ENCODE data around the gene VSTM2L.
"Not testable (repeated sequence)": the region's sequence is repeated elsewhere in the genome, so short reads cannot be mapped to it uniquely, and the experiment has no call there.

VSTM2L gene

GRCh38 chr20:37958856-37959520 lies 56.1 kb downstream of the VSTM2L start:
- DNase-seq (ENCODE audit: extremely low read depth in 1 of 2, low read depth in 1 of 2): no peak

- DNase-seq (ENCODE audit: extremely low read depth in 1 of 2, low read depth in 1 of 2): no peak
Observed at GRCh38 chr20:37961066-37961465, 58.1 kb downstream of the VSTM2L start.

GRCh38 chr20:37963483-37963882 lies 60.6 kb downstream of the VSTM2L start:
- DNase-seq (ENCODE audit: extremely low read depth in 1 of 2, low read depth in 1 of 2): not testable (repeated sequence)

- DNase-seq (ENCODE audit: extremely low read depth in 1 of 2, low read depth in 1 of 2): no peak
Observed at GRCh38 chr20:37968841-37969401, 66.0 kb downstream of the VSTM2L start.

- DNase-seq (ENCODE audit: extremely low read depth in 1 of 2, low read depth in 1 of 2): no peak
Observed at GRCh38 chr20:37969949-37970855, 67.3 kb downstream of the VSTM2L start.

GRCh38 chr20:37970856-37971245 lies 67.9 kb downstream of the VSTM2L start:
- no peak for DNase-seq (ENCODE audit: extremely low read depth in 1 of 2, low read depth in 1 of 2)

- no peak for DNase-seq (ENCODE audit: extremely low read depth in 1 of 2, low read depth in 1 of 2)
Observed at GRCh38 chr20:37971561-37972127, 68.7 kb downstream of the VSTM2L start.

GRCh38 chr20:37972256-37973058 lies 69.5 kb downstream of the VSTM2L start:
- no peak for DNase-seq (ENCODE audit: extremely low read depth in 1 of 2, low read depth in 1 of 2)

- DNase-seq (ENCODE audit: extremely low read depth in 1 of 2, low read depth in 1 of 2): no peak
Observed at GRCh38 chr20:37973059-37973910, 70.4 kb downstream of the VSTM2L start.

- DNase-seq (ENCODE audit: extremely low read depth in 1 of 2, low read depth in 1 of 2): no peak
Observed at GRCh38 chr20:37976887-37977286, 74.0 kb downstream of the VSTM2L start.

- no peak for DNase-seq (ENCODE audit: extremely low read depth in 1 of 2, low read depth in 1 of 2)
Observed at GRCh38 chr20:37977338-37977737, 74.4 kb downstream of the VSTM2L start.

GRCh38 chr20:37977786-37978185 lies 74.9 kb downstream of the VSTM2L start:
- DNase-seq (ENCODE audit: extremely low read depth in 1 of 2, low read depth in 1 of 2): no peak

GRCh38 chr20:37979021-37979985 lies 76.4 kb downstream of the VSTM2L start:
- DNase-seq (ENCODE audit: extremely low read depth in 1 of 2, low read depth in 1 of 2): no peak

GRCh38 chr20:37980383-37980782 lies 77.5 kb downstream of the VSTM2L start:
- no peak for DNase-seq (ENCODE audit: extremely low read depth in 1 of 2, low read depth in 1 of 2)

GRCh38 chr20:37980876-37981275 lies 77.9 kb downstream of the VSTM2L start:
- DNase-seq (ENCODE audit: extremely low read depth in 1 of 2, low read depth in 1 of 2): no peak

GRCh38 chr20:37981568-37981967 lies 78.6 kb downstream of the VSTM2L start:
- DNase-seq (ENCODE audit: extremely low read depth in 1 of 2, low read depth in 1 of 2): no peak

GRCh38 chr20:37983286-37983685 lies 80.4 kb downstream of the VSTM2L start:
- no peak for DNase-seq (ENCODE audit: extremely low read depth in 1 of 2, low read depth in 1 of 2)

GRCh38 chr20:37984018-37984785 lies 81.3 kb downstream of the VSTM2L start:
- no peak for DNase-seq (ENCODE audit: extremely low read depth in 1 of 2, low read depth in 1 of 2)
